GM12878 (cell line): ENCODE data around the gene NFAT5. TPM values are rescaled to one million over a fixed set of nuclear protein-coding genes. Genes with fewer than 3 reads are reported as not detected.

ENCODE experiments used
- ATAC-seq: fragments of 200-7000 bp; cut with Tn5 transposase; 3 replicates; pipeline ENCODE4 v1.9.1; 2020; ENCODE audit warnings: mild to moderate bottlenecking, moderate library complexity
- BruUV-seq: library from RNA; stranded (reverse); fragments of 400-500 nt; replicated peaks from 2 replicates; lab custom pipeline; 2021; lab: Mats Ljungman, UMichigan
- CTCF ChIA-PET: fragments of 300-600 bp; sonication (Branson Sonifier 250); formaldehyde crosslinking; extraction: SDS; loops from one replicate; lab custom pipeline; 2021; ENCODE audit warnings: inconsistent platforms; lab: Yijun Ruan, JAX
- POLR2A ChIA-PET: fragments of 350-600 bp; formaldehyde crosslinking; extraction: SDS; loops from one replicate; lab custom pipeline; 2021; ENCODE audit warnings: inconsistent platforms; lab: Charles Lee
- RAD21 ChIA-PET: fragments of 300-600 bp; sonication (Branson Sonifier 250); formaldehyde crosslinking; loops from one replicate; lab custom pipeline; 2023; ENCODE audit warnings: antibody characterized with exemption; ENCODE audit not compliant: unreplicated experiment; lab: Charles Lee
- SMC1A ChIA-PET: fragments of 300-600 bp; sonication (Branson Sonifier 250); formaldehyde crosslinking; loops from one replicate; lab custom pipeline; 2023; ENCODE audit not compliant: unreplicated experiment, uncharacterized antibody; lab: Charles Lee
- DNase-seq: peaks from one replicate; pipeline ENCODE4 v3.0.0-alpha.2; 2011; ENCODE audit warnings: low read depth, low spot score
- FAIRE-seq: peaks from 3 replicates; lab custom pipeline; 2011; peaks lifted over from hg19 to GRCh38; lab: Jason Lieb, UNC
- H2AFZ ChIP-seq: 2 replicates; pipeline ENCODE4 v1.6.0; 2011; ENCODE audit warnings: low read depth, low read length, control low read depth; ENCODE audit not compliant: control insufficient read depth
- H3K27ac ChIP-seq: 2 replicates; pipeline ENCODE4 v1.5.1; 2011; ENCODE audit warnings: control low read depth; ENCODE audit not compliant: control insufficient read depth, insufficient read depth
- H3K27me3 ChIP-seq, 2 experiments: replicated peaks in 1 of 2; 2 replicates each; pipeline versions ENCODE4 v1.6.0 to v1.6.1; 2011; ENCODE audit warnings: low read length in 1 of 2; ENCODE audit not compliant: control insufficient read depth in 2 of 2, insufficient read depth in 2 of 2
- H3K36me3 ChIP-seq, 2 experiments: 2 replicates each; pipeline ENCODE4 v1.5.1; 2011; ENCODE audit warnings: low read length in 1 of 2; ENCODE audit not compliant: control insufficient read depth in 2 of 2, insufficient read depth in 2 of 2
- H3K4me1 ChIP-seq: 2 replicates; pipeline ENCODE4 v1.6.1; 2011; ENCODE audit warnings: mild to moderate bottlenecking, low read length, moderate library complexity, mixed read lengths; ENCODE audit not compliant: control insufficient read depth, insufficient read depth
- H3K4me2 ChIP-seq: 2 replicates; pipeline ENCODE4 v1.6.0; 2011; ENCODE audit warnings: control low read depth; ENCODE audit not compliant: control insufficient read depth, insufficient read depth
- H3K4me3 ChIP-seq: fragments of 200-600 bp; sonication (generic); 2 replicates; pipeline ENCODE4 v1.5.1; 2016
- H3K79me2 ChIP-seq: 2 replicates; pipeline ENCODE4 v1.6.0; 2011; ENCODE audit warnings: low read length; ENCODE audit not compliant: control insufficient read depth, insufficient read depth
- H3K9ac ChIP-seq: 2 replicates; pipeline ENCODE4 v1.8.0; 2011; ENCODE audit warnings: low read length, control low read depth, mixed read lengths; ENCODE audit not compliant: control insufficient read depth, insufficient read depth
- H3K9me3 ChIP-seq: replicated peaks from 3 replicates; pipeline ENCODE4 v1.5.1; 2011; ENCODE audit warnings: mild to moderate bottlenecking, low read length; ENCODE audit not compliant: control insufficient read depth, insufficient read depth
- H4K20me1 ChIP-seq: 2 replicates; pipeline ENCODE4 v1.6.0; 2011; ENCODE audit not compliant: control insufficient read depth, insufficient read depth
- EP300 ChIP-seq, 2 experiments: fragments of 150-350 bp in 1 of 2; IDR thresholded peaks; 2 replicates each; pipeline ENCODE4 v1.6.1; 2011 to 2012; ENCODE audit warnings: low read depth in 2 of 2, low read length in 2 of 2, borderline replicate concordance in 1 of 2, improper control_type of control experiment in 1 of 2, inconsistent platforms in 1 of 2; ENCODE audit not compliant: control insufficient read depth in 1 of 2
- HDGF ChIP-seq: fragments of 450-650 bp; IDR thresholded peaks from 2 replicates; pipeline ENCODE4 v1.6.1; 2016; ENCODE audit warnings: antibody characterized with exemption
- NFIC ChIP-seq: IDR thresholded peaks from 2 replicates; pipeline ENCODE4 v1.6.1; 2012; ENCODE audit warnings: low read depth, mild to moderate bottlenecking, inconsistent platforms, low read length, moderate library complexity
- RFX5 ChIP-seq: IDR thresholded peaks from 2 replicates; pipeline ENCODE4 v1.6.1; 2011; ENCODE audit warnings: low read depth, low read length, improper control_type of control experiment
- SMARCA5 ChIP-seq: fragments of 450-650 bp; IDR thresholded peaks from 2 replicates; pipeline ENCODE4 v1.6.1; 2017; ENCODE audit warnings: mild to moderate bottlenecking
- SP1 ChIP-seq: IDR thresholded peaks from one replicate; pipeline ENCODE4 v1.6.1; 2011; ENCODE audit warnings: low read depth, low read length
- STAT1 ChIP-seq: fragments of 450-650 bp; conservative IDR thresholded peaks from 2 replicates; pipeline ENCODE4 v1.6.1; 2014; ENCODE audit warnings: antibody characterized with exemption, mild to moderate bottlenecking
- SUZ12 ChIP-seq: fragments of 200-600 bp; sonication (generic); IDR thresholded peaks from one replicate; pipeline ENCODE4 v1.6.1; 2018; ENCODE audit warnings: antibody characterized with exemption, mild to moderate bottlenecking; ENCODE audit not compliant: unreplicated experiment
- YBX1 ChIP-seq: fragments of 450-650 bp; IDR thresholded peaks from 2 replicates; pipeline ENCODE4 v1.6.1; 2016; ENCODE audit warnings: antibody characterized with exemption
- ZZZ3 ChIP-seq: IDR thresholded peaks from 2 replicates; pipeline ENCODE4 v1.6.1; 2011; ENCODE audit warnings: low read depth; ENCODE audit not compliant: control insufficient read depth, insufficient read length
- WGBS: methylation state at CpG from one replicate; pipeline ENCODE4 v1.1.6; 2016; ENCODE audit warnings: low lambda C conversion rate; ENCODE audit not compliant: insufficient replicate concordance, insufficient coverage; ENCODE audit errors: missing lambda C conversion rate; 5-methylcytosine and 5-hydroxymethylcytosine counted together
- in situ Hi-C: fragments of 300-500 bp; cut with MboI; formaldehyde crosslinking; loops from 9 replicates; pipeline ENCODE4 v1.14.3; 2018; ENCODE audit warnings: mixed read lengths
- intact Hi-C: fragments of 100-400 bp; cut with micrococcal nuclease; formaldehyde crosslinking; loops from one replicate; pipeline ENCODE4 v1.14.2; 2022; ENCODE audit not compliant: unreplicated experiment
- polyA plus RNA-seq, 11 experiments: library from polyadenylated mRNA; depleted of rRNA in 4 of 11; unstranded in 6 of 11; stranded (reverse) in 5 of 11; fragments of >200 nt; fragmentation: Nextera tagmentation in 4 of 11; fragmentation: Illumina TruSeq in 1 of 11; extraction: Ambion mirVana in 4 of 11; extraction: Trizol in 1 of 11; gene quantifications; 1 replicate in 1 of 11; 2 replicates in 10 of 11; pipeline versions ENCODE4 v1.2.1 to v1.2.3, GENCODE V29; 2011 to 2016; ENCODE audit warnings: inconsistent platforms in 2 of 11, missing spikeins in 2 of 11, low read depth in 1 of 11
- total RNA-seq, 4 experiments: library from RNA; depleted of rRNA in 3 of 4; stranded (reverse); fragments of >200 nt in 3 of 4; fragmentation: Illumina TruSeq in 1 of 4; extraction: Trizol in 1 of 4; gene quantifications; 2 replicates each; pipeline versions ENCODE4 v1.2.1 to v1.2.3, GENCODE V29; 2013 to 2021
- TF ChIP-seq, protein P1 (sequence below): fragments of 450-650 bp; IDR thresholded peaks from 2 replicates; pipeline ENCODE4 v1.6.1; 2014; ENCODE audit warnings: mild to moderate bottlenecking
- TF ChIP-seq, protein P2 (sequence below): IDR thresholded peaks from 2 replicates; pipeline ENCODE4 v1.6.1; 2012; ENCODE audit warnings: mild to moderate bottlenecking, low read depth, low read length
- TF ChIP-seq, protein P3 (sequence below): IDR thresholded peaks from 2 replicates; pipeline ENCODE4 v1.6.1; 2011; ENCODE audit warnings: borderline replicate concordance, low read depth, mild to moderate bottlenecking, moderate library complexity, mixed read lengths, low read length; ENCODE audit not compliant: insufficient read depth; ENCODE audit errors: extremely low read length

NFAT5 gene
- total and polyA plus RNA-seq, 10 of the 15 experiments (the other 5 are each of a cell fraction or from before 2014, with no cell fraction given) = 0.58 to 31.5 (median 12.7) TPM

DNA sequence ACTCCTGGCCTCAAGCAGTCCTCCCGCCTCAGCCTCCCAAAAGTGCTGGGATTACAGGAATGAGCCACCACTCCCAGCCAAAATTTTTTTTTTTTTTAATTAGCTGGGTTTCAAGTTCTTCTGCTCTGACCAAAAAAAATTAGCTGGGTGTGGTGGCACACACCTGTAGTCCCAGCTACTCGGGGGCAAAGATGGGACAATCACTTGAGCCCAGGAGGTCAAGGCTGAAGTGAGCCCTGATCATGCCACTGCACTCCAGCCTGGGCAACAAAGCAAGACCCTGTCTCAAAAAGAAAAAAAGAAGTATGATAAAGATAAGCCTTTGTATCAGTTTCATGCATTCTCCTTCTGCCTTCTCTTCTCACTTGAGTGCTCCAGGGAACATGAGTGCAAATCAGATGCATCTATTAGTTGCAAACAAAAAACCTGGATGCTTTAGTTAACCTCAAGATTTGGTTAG lies 158.7 kb downstream of the NFAT5 start:
- H3K9me3 ChIP-seq = no peaks in the 10 kb centered on the region; the same call in 2 of the 3 replicates
- ChIA-PET RAD21 (interaction anchor here (0.7 to 2.2 kb wide), 4 partner anchors 15 to 328 kb away, joined by 3 to 11 read pairs (median 8); partner anchors contain the start of gene NOB1), CTCF (interaction anchor here (1.0 to 8.2 kb wide), 6 partner anchors 12 to 207 kb away, joined by 3 to 68 read pairs (median 8); partner anchors contain the start of gene NOB1), POLR2A (interaction anchor here (0.6 to 5.6 kb wide), 4 partner anchors 22 to 756 kb away, joined by 3 to 25 read pairs (median 3); partner anchors contain the start of gene NOB1), SMC1A (interaction anchor here (1.1 to 8.3 kb wide), 8 partner anchors 14 to 328 kb away, joined by 3 to 47 read pairs (median 5); partner anchors contain the start of genes NOB1 and WWP2)
- no peak overlapping the region for H3K9ac ChIP-seq
- no peak overlapping the region for H3K27ac ChIP-seq
- DNase-seq = no peak
- in situ Hi-C loops (no loop called here), intact Hi-C loops (no loop called here)
- no peak for ATAC-seq
- H3K27me3 ChIP-seq = no peaks in the 10 kb centered on the region
- FAIRE-seq = no peak
- 69% methylated on average over 2 of the region's 2 CpGs for WGBS
- H2AFZ ChIP-seq = no peak overlapping the region
- peaks cover 20% of the 10 kb centered on the region for H3K79me2 ChIP-seq
- no peak for TF ChIP-seq HDGF
- no peak for TF ChIP-seq NFIC
- TF ChIP-seq SUZ12 = no peak
- no peak for TF ChIP-seq ZZZ3
- TF ChIP-seq, protein P1, sequence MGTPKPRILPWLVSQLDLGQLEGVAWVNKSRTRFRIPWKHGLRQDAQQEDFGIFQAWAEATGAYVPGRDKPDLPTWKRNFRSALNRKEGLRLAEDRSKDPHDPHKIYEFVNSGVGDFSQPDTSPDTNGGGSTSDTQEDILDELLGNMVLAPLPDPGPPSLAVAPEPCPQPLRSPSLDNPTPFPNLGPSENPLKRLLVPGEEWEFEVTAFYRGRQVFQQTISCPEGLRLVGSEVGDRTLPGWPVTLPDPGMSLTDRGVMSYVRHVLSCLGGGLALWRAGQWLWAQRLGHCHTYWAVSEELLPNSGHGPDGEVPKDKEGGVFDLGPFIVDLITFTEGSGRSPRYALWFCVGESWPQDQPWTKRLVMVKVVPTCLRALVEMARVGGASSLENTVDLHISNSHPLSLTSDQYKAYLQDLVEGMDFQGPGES = no peak
- TF ChIP-seq STAT1 = no peak
- no peak for TF ChIP-seq SMARCA5
- TF ChIP-seq, protein P2, sequence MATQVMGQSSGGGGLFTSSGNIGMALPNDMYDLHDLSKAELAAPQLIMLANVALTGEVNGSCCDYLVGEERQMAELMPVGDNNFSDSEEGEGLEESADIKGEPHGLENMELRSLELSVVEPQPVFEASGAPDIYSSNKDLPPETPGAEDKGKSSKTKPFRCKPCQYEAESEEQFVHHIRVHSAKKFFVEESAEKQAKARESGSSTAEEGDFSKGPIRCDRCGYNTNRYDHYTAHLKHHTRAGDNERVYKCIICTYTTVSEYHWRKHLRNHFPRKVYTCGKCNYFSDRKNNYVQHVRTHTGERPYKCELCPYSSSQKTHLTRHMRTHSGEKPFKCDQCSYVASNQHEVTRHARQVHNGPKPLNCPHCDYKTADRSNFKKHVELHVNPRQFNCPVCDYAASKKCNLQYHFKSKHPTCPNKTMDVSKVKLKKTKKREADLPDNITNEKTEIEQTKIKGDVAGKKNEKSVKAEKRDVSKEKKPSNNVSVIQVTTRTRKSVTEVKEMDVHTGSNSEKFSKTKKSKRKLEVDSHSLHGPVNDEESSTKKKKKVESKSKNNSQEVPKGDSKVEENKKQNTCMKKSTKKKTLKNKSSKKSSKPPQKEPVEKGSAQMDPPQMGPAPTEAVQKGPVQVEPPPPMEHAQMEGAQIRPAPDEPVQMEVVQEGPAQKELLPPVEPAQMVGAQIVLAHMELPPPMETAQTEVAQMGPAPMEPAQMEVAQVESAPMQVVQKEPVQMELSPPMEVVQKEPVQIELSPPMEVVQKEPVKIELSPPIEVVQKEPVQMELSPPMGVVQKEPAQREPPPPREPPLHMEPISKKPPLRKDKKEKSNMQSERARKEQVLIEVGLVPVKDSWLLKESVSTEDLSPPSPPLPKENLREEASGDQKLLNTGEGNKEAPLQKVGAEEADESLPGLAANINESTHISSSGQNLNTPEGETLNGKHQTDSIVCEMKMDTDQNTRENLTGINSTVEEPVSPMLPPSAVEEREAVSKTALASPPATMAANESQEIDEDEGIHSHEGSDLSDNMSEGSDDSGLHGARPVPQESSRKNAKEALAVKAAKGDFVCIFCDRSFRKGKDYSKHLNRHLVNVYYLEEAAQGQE = no peak
- no peak for TF ChIP-seq RFX5
- TF ChIP-seq, protein P3, sequence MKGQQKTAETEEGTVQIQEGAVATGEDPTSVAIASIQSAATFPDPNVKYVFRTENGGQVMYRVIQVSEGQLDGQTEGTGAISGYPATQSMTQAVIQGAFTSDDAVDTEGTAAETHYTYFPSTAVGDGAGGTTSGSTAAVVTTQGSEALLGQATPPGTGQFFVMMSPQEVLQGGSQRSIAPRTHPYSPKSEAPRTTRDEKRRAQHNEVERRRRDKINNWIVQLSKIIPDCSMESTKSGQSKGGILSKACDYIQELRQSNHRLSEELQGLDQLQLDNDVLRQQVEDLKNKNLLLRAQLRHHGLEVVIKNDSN = no peak
- no peak for TF ChIP-seq YBX1
- TF ChIP-seq EP300 (IDR thresholded peaks at IDR 0.05; ENCODE audit: borderline replicate concordance in 1 of 2, control insufficient read depth in 1 of 2, low read depth in 2 of 2, low read length in 2 of 2) = no peak
- TF ChIP-seq SP1 = no peak
- no peaks in the 10 kb centered on the region for H4K20me1 ChIP-seq
- no peaks in the 10 kb centered on the region for H3K36me3 ChIP-seq
- H3K4me2 ChIP-seq = no peak overlapping the region
- no peaks in the 10 kb centered on the region; the same call in none of the 2 replicates for H3K4me1 ChIP-seq
- H3K4me3 ChIP-seq = no peak overlapping the region
- BruUV-seq = no TSS peak
